ENCODE data around the gene DDN. TPM values are rescaled to one million over a fixed set of nuclear protein-coding genes. Genes with fewer than 3 reads are reported as not detected.

The DDN gene
- total and polyA plus RNA-seq, 2 donors (not counting 3 experiments of a cell fraction or from before 2014, with no cell fraction given): 0.07 to 0.22 TPM

- Histone ChIP-seq H3K27ac (ENCODE audit: insufficient read depth, low read depth, low read length) (no peak overlapping the region), H3K27me3 (ENCODE audit: control insufficient read depth in 2 of 2, insufficient read depth in 2 of 2, low read length in 2 of 2) (no peaks in the 10 kb centered on the region), H3K79me2 (ENCODE audit: control insufficient read depth, insufficient read depth, low read length) (no peaks in the 10 kb centered on the region), H3K9me1 (replicated peaks; ENCODE audit: control insufficient read depth, extremely low read depth, insufficient read depth, low read length) (no peaks in the 10 kb centered on the region), H3K9me3 (replicated peaks; ENCODE audit: control insufficient read depth, insufficient read depth, low read length) (no peaks in the 10 kb centered on the region), H3K36me3 (ENCODE audit: control insufficient read depth in 2 of 2, extremely low read depth in 1 of 2, insufficient read depth in 2 of 2, low read length in 2 of 2) (peaks cover 45 to 78% of the 10 kb centered on the region in 2 experiments), H2AFZ (ENCODE audit: low read depth, low read length) (no peak overlapping the region), H3K9ac (replicated peaks; ENCODE audit: extremely low read depth, insufficient read depth, low read length) (no peak overlapping the region), H3K4me1 (ENCODE audit: control insufficient read depth, extremely low read depth, insufficient read depth, low read length) (no peaks in the 10 kb centered on the region), H3K4me2 (ENCODE audit: insufficient read depth, low read length) (no peak overlapping the region), H4K20me1 (replicated peaks; ENCODE audit: control insufficient read depth, extremely low read depth, insufficient read depth, low read length) (no peaks in the 10 kb centered on the region), H3K4me3 (replicated peaks in 1 of 3; ENCODE audit: insufficient read depth in 1 of 3, low read depth in 1 of 3, low read length in 3 of 3) (no peak overlapping the region)
- intact Hi-C loops (cut with micrococcal nuclease): no loop called here
- TF ChIP-seq POLR2AphosphoS5 (IDR thresholded peaks at IDR 0.05; ENCODE audit: insufficient read depth, low read depth, low read length): no peak
- no peak for TF ChIP-seq POLR2A (IDR thresholded peaks at IDR 0.05; ENCODE audit: low read depth, low read length)
- TF ChIP-seq FOS (IDR thresholded peaks at IDR 0.05; ENCODE audit: borderline replicate concordance, insufficient read depth, low read length): no peak
- no peak for TF ChIP-seq MAX (IDR thresholded peaks at IDR 0.05; ENCODE audit: insufficient read depth, insufficient read length)
- TF ChIP-seq CTCF (IDR thresholded peaks at IDR 0.05; ENCODE audit: extremely low read depth in 1 of 2, insufficient read depth in 1 of 2, low read depth in 1 of 2, low read length in 2 of 2): no peak
- TF ChIP-seq EZH2 (IDR thresholded peaks at IDR 0.05; ENCODE audit: borderline replicate concordance, low read depth, low read length, severe bottlenecking): no peak
- FAIRE-seq (no peak), DNase-seq (ENCODE audit: low read depth, low spot score) (no peak)
- dilution Hi-C loops (cut with MboI; ENCODE audit: extremely low pct_ligation_motif_present, low sequenced_read_pairs): no loop called here
- ChIA-PET CTCF (interaction anchor here (1.2 to 1.4 kb wide), 2 partner anchors 10 to 43 kb away, joined by 3 to 4 read pairs; no protein-coding TSS in a partner anchor), POLR2A (interaction anchor here (1.3 kb wide), 1 partner anchor 13 kb away, joined by 3 read pairs; no protein-coding TSS in a partner anchor)
- BruUV-seq (replicated peaks): no TSS peak
These were observed 40.5 kb upstream of the DDN start for GRCh38 chr12:49039421-49040363.

Measured in endothelial cell of umbilical vein (primary cell).